ENCODE data around the gene CSH1.

- TF ChIP-seq, protein P1, sequence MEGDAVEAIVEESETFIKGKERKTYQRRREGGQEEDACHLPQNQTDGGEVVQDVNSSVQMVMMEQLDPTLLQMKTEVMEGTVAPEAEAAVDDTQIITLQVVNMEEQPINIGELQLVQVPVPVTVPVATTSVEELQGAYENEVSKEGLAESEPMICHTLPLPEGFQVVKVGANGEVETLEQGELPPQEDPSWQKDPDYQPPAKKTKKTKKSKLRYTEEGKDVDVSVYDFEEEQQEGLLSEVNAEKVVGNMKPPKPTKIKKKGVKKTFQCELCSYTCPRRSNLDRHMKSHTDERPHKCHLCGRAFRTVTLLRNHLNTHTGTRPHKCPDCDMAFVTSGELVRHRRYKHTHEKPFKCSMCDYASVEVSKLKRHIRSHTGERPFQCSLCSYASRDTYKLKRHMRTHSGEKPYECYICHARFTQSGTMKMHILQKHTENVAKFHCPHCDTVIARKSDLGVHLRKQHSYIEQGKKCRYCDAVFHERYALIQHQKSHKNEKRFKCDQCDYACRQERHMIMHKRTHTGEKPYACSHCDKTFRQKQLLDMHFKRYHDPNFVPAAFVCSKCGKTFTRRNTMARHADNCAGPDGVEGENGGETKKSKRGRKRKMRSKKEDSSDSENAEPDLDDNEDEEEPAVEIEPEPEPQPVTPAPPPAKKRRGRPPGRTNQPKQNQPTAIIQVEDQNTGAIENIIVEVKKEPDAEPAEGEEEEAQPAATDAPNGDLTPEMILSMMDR (IDR thresholded peaks at IDR 0.05; ENCODE audit: low read depth, low read length, missing input control): no peak
- TF ChIP-seq, protein P2, sequence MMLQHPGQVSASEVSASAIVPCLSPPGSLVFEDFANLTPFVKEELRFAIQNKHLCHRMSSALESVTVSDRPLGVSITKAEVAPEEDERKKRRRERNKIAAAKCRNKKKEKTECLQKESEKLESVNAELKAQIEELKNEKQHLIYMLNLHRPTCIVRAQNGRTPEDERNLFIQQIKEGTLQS (IDR thresholded peaks at IDR 0.05): no peak
- TF ChIP-seq REST (IDR thresholded peaks at IDR 0.05) (no peak), JUND (IDR thresholded peaks at IDR 0.05) (no peak), YY1 (IDR thresholded peaks at IDR 0.05) (no peak), HNF4G (IDR thresholded peaks at IDR 0.05) (no peak), TAF1 (conservative IDR thresholded peaks at IDR 0.05) (no peak), FOXA1 (IDR thresholded peaks at IDR 0.05) (no peak), RAD21 (IDR thresholded peaks at IDR 0.05) (no peak), GABPA (IDR thresholded peaks at IDR 0.05 in 1 of 2, conservative IDR thresholded peaks at IDR 0.05 in 1 of 2) (no peak), NR2F2 (IDR thresholded peaks at IDR 0.05) (no peak), SP1 (IDR thresholded peaks at IDR 0.05) (no peak)
Measured at GRCh38 chr17:63945784-63946439, 49.5 kb upstream of the CSH1 start.

All from liver (tissue), 3 donors.